ENCODE results near the gene NEURL1B. TPM values are rescaled to one million over a fixed set of nuclear protein-coding genes. Genes with fewer than 3 reads are reported as not detected.

Gene NEURL1B
- total and polyA plus RNA-seq, 2 experiments from 2014 or later: 0.65 to 5.8 TPM

- WGBS (ENCODE audit: low lambda C conversion rate, missing lambda C conversion rate): 88% methylated on average over 14 of the region's 14 CpGs
- DNase-seq (ENCODE audit: low spot score): no peak
- TF ChIP-seq CTCF (IDR thresholded peaks at IDR 0.05; ENCODE audit: poor library complexity): no peak
- TF ChIP-seq EZH2 (IDR thresholded peaks at IDR 0.05; ENCODE audit: borderline replicate concordance): no peak
- TF ChIP-seq EZH2phosphoT487 (IDR thresholded peaks at IDR 0.05; ENCODE audit: low read depth, severe bottlenecking, unreplicated experiment): no peak
- Histone ChIP-seq H3K27me3 (no peaks in the 10 kb centered on the region), H3K4me2 (no peak overlapping the region), H4K20me1 (ENCODE audit: insufficient read depth, poor library complexity, severe bottlenecking) (no peaks in the 10 kb centered on the region), H2AFZ (no peak overlapping the region), H3K4me3 (no peak overlapping the region), H3K36me3 (replicated peaks; ENCODE audit: insufficient read depth, low read depth) (no peaks in the 10 kb centered on the region), H3K79me2 (no peaks in the 10 kb centered on the region), H3K9me3 (ENCODE audit: low read depth) (no peaks in the 10 kb centered on the region), H3K4me1 (ENCODE audit: insufficient read depth) (no peaks in the 10 kb centered on the region), H3K9me2 (replicated peaks; ENCODE audit: insufficient read depth) (no peaks in the 10 kb centered on the region), H3K27ac (no peak overlapping the region)
Observed at GRCh38 chr5:172595596-172596455, 45.2 kb upstream of the NEURL1B start.

- no peaks in the 10 kb centered on the region for H4K20me1 ChIP-seq (ENCODE audit: insufficient read depth, poor library complexity, severe bottlenecking)
- no peak for DNase-seq (ENCODE audit: low spot score)
- 96% methylated on average over 6 of the region's 7 CpGs for WGBS (ENCODE audit: low lambda C conversion rate, missing lambda C conversion rate)
- no peaks in the 10 kb centered on the region for H3K36me3 ChIP-seq (replicated peaks; ENCODE audit: insufficient read depth, low read depth)
- no peaks in the 10 kb centered on the region for H3K4me1 ChIP-seq (ENCODE audit: insufficient read depth)
- no peak overlapping the region for H3K4me2 ChIP-seq
- no peaks in the 10 kb centered on the region for H3K79me2 ChIP-seq
- no peaks in the 10 kb centered on the region for H3K9me2 ChIP-seq (replicated peaks; ENCODE audit: insufficient read depth)
- H3K9me3 ChIP-seq (ENCODE audit: low read depth): no peaks in the 10 kb centered on the region
- no peak overlapping the region for H2AFZ ChIP-seq
- no peak for TF ChIP-seq EZH2 (IDR thresholded peaks at IDR 0.05; ENCODE audit: borderline replicate concordance)
- no peak for TF ChIP-seq EZH2phosphoT487 (IDR thresholded peaks at IDR 0.05; ENCODE audit: low read depth, severe bottlenecking, unreplicated experiment)
- TF ChIP-seq CTCF (IDR thresholded peaks at IDR 0.05; ENCODE audit: poor library complexity): no peak
- no peak overlapping the region for H3K4me3 ChIP-seq
- H3K27me3 ChIP-seq: no peaks in the 10 kb centered on the region
- no peak overlapping the region for H3K27ac ChIP-seq
Observed at GRCh38 chr5:172596638-172597231, 44.3 kb upstream of the NEURL1B start.

- 87% methylated on average over 14 of the region's 14 CpGs for WGBS (ENCODE audit: low lambda C conversion rate, missing lambda C conversion rate)
- H3K79me2 ChIP-seq: no peaks in the 10 kb centered on the region
- H3K27me3 ChIP-seq: no peaks in the 10 kb centered on the region
- no peaks in the 10 kb centered on the region for H3K9me3 ChIP-seq (ENCODE audit: low read depth)
- no peaks in the 10 kb centered on the region for H4K20me1 ChIP-seq (ENCODE audit: insufficient read depth, poor library complexity, severe bottlenecking)
- no peak overlapping the region for H3K4me3 ChIP-seq
- TF ChIP-seq EZH2 (IDR thresholded peaks at IDR 0.05; ENCODE audit: borderline replicate concordance) (no peak), EZH2phosphoT487 (IDR thresholded peaks at IDR 0.05; ENCODE audit: low read depth, severe bottlenecking, unreplicated experiment) (no peak), CTCF (IDR thresholded peaks at IDR 0.05; ENCODE audit: poor library complexity) (no peak)
- H3K27ac ChIP-seq: no peak overlapping the region
- H3K36me3 ChIP-seq (replicated peaks; ENCODE audit: insufficient read depth, low read depth): no peaks in the 10 kb centered on the region
- DNase-seq (ENCODE audit: low spot score): no peak
- no peak overlapping the region for H2AFZ ChIP-seq
- H3K4me2 ChIP-seq: no peak overlapping the region
- H3K4me1 ChIP-seq (ENCODE audit: insufficient read depth): peaks cover 5% of the 10 kb centered on the region
- no peaks in the 10 kb centered on the region for H3K9me2 ChIP-seq (replicated peaks; ENCODE audit: insufficient read depth)
Observed at GRCh38 chr5:172597755-172598155, 43.3 kb upstream of the NEURL1B start.

Data from hepatocyte (in vitro differentiated cells).